ENCODE results near the gene BBS7. TPM values are rescaled to one million over a fixed set of nuclear protein-coding genes. Genes with fewer than 3 reads are reported as not detected.

BBS7 gene
- total RNA-seq, 2 experiments from 2014 or later = 23.2 to 27.0 TPM

GRCh38 chr4:121799867-121800501, 70.3 kb downstream of the BBS7 start:
- POLR2A ChIA-PET = interaction anchor here (0.9 kb wide), 1 partner anchor 23 kb away, joined by 3 read pairs; no protein-coding TSS in a partner anchor
- CTCF ChIA-PET = interaction anchor here (1.1 kb wide), 1 partner anchor 33 kb away, joined by 3 read pairs; no protein-coding TSS in a partner anchor

- POLR2A ChIA-PET = no interaction called here
Measured at GRCh38 chr4:121799208-121799823, 71.0 kb downstream of the BBS7 start.

GRCh38 chr4:121796283-121796682, 74.0 kb downstream of the BBS7 start:
- CTCF ChIA-PET = no interaction called here
- POLR2A ChIA-PET = interaction anchor here (0.7 kb wide), 1 partner anchor 64 kb away, joined by 4 read pairs; no protein-coding TSS in a partner anchor

More at GRCh38 chr4:121799208-121799823, 71.0 kb downstream of the BBS7 start:
- CTCF ChIA-PET = interaction anchor here (1.1 kb wide), 1 partner anchor 33 kb away, joined by 3 read pairs; no protein-coding TSS in a partner anchor

GRCh38 chr4:121794505-121795188, 75.6 kb downstream of the BBS7 start:
- POLR2A ChIA-PET = interaction anchor here (1.0 kb wide), 1 partner anchor 18 kb away, joined by 3 read pairs; no protein-coding TSS in a partner anchor
- CTCF ChIA-PET = no interaction called here

- ChIA-PET CTCF (no interaction called here), POLR2A (no interaction called here)
Measured at GRCh38 chr4:121792966-121793365, 77.3 kb downstream of the BBS7 start.

- POLR2A ChIA-PET = no interaction called here
- CTCF ChIA-PET = no interaction called here
Measured at GRCh38 chr4:121791481-121791880, 78.8 kb downstream of the BBS7 start.

- POLR2A ChIA-PET = no interaction called here
Measured at GRCh38 chr4:121790976-121791375, 79.3 kb downstream of the BBS7 start.

GRCh38 chr4:121789960-121790829, 80.1 kb downstream of the BBS7 start:
- ChIA-PET CTCF (no interaction called here), POLR2A (no interaction called here)

More at GRCh38 chr4:121790976-121791375, 79.3 kb downstream of the BBS7 start:
- CTCF ChIA-PET = no interaction called here

- ChIA-PET CTCF (no interaction called here), POLR2A (no interaction called here)
Measured at GRCh38 chr4:121789455-121789854, 80.8 kb downstream of the BBS7 start.

GRCh38 chr4:121788896-121789295, 81.4 kb downstream of the BBS7 start:
- POLR2A ChIA-PET = no interaction called here
- CTCF ChIA-PET = no interaction called here

- ChIA-PET CTCF (interaction anchor here (0.6 kb wide), 1 partner anchor 66 kb away, joined by 3 read pairs; no protein-coding TSS in a partner anchor), POLR2A (no interaction called here)
Measured at GRCh38 chr4:121786221-121786620, 84.1 kb downstream of the BBS7 start.

- CTCF ChIA-PET = no interaction called here
- POLR2A ChIA-PET = interaction anchor here (0.5 kb wide), 1 partner anchor 21 kb away, joined by 3 read pairs; the partner anchor contains the start of gene SMIM43
Measured at GRCh38 chr4:121785479-121785878, 84.8 kb downstream of the BBS7 start.

- CTCF ChIA-PET = no interaction called here
- POLR2A ChIA-PET = no interaction called here
Measured at GRCh38 chr4:121784975-121785374, 85.3 kb downstream of the BBS7 start.

GRCh38 chr4:121784401-121784800, 85.9 kb downstream of the BBS7 start:
- CTCF ChIA-PET = no interaction called here
- POLR2A ChIA-PET = no interaction called here

GRCh38 chr4:121783210-121783609, 87.1 kb downstream of the BBS7 start:
- POLR2A ChIA-PET = no interaction called here
- CTCF ChIA-PET = no interaction called here

- CTCF ChIA-PET = no interaction called here
- POLR2A ChIA-PET = no interaction called here
Measured at GRCh38 chr4:121778991-121779628, 91.2 kb downstream of the BBS7 start.

GRCh38 chr4:121777625-121778024, 92.6 kb downstream of the BBS7 start:
- POLR2A ChIA-PET = interaction anchor here (0.7 to 1.4 kb wide), 3 partner anchors 17 to 197 kb away, joined by 3 to 5 read pairs (median 3); partner anchors contain the start of gene ANXA5

GRCh38 chr4:121776610-121777401, 93.5 kb downstream of the BBS7 start:
- CTCF ChIA-PET = interaction anchor here (1.4 kb wide), 1 partner anchor 13 kb away, joined by 3 read pairs; no protein-coding TSS in a partner anchor
- POLR2A ChIA-PET = interaction anchor here (1.1 to 1.4 kb wide), 2 partner anchors 18 to 80 kb away, joined by 3 to 5 read pairs; partner anchors contain the start of gene ANXA5

More at GRCh38 chr4:121777625-121778024, 92.6 kb downstream of the BBS7 start:
- CTCF ChIA-PET = interaction anchor here (1.4 kb wide), 1 partner anchor 14 kb away, joined by 3 read pairs; no protein-coding TSS in a partner anchor

Measured in activated CD8-positive, alpha-beta memory T cell treated with anti-CD3 and anti-CD28 coated beads for 36 hours (primary cell).